Measurements from ENCODE around the gene DNAJC16. TPM values are rescaled to one million over a fixed set of nuclear protein-coding genes. Genes with fewer than 3 reads are reported as not detected.

Gene DNAJC16
- total and polyA plus RNA-seq, 2 of the 13 experiments (the other 11 are each of a cell fraction or from before 2014, with no cell fraction given) = 11.4 to 15.4 TPM

DNA sequence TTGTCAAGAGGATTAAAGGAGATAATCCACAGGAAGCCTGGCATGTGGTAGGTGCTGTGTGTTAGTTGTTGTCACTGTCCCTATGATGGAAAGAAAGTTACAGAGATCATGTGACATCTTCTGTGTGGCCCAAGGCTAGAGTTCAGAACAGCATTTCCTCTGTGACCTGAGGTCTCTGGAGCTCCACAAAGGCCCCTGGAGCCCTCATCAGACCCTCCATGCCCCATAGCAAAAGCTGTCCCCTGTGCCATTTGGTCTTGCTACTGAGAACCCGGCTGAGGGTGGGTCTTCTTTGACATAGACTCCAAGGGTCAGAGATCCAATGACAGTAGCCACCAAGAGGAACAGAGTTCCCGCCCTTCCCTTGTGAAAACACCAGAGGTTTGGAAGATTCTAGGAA is 42.7 kb upstream of the DNAJC16 start:
- no peak for FAIRE-seq
- 49% methylated on average over 2 of the region's 2 CpGs for WGBS (ENCODE audit: low lambda C conversion rate)
- Histone ChIP-seq H3K36me3 (replicated peaks in 1 of 2; ENCODE audit: control insufficient read depth in 1 of 2, insufficient read depth in 2 of 2, low read length in 2 of 2) (no peaks in the 10 kb centered on the region), H3K4me2 (ENCODE audit: low read depth, low read length) (no peak overlapping the region), H3K79me2 (ENCODE audit: insufficient read depth, low read length) (no peaks in the 10 kb centered on the region), H3K9me3 (ENCODE audit: low read length) (no peaks in the 10 kb centered on the region), H3K27me3 (ENCODE audit: control insufficient read depth in 1 of 2, insufficient read depth in 2 of 2, low read length in 2 of 2) (0 out of 5 replicates have a peak, but pooled peaks cover 0 to 1% of the 10 kb centered on the region in 2 experiments), H3K4me3 (replicated peaks in 1 of 3; ENCODE audit: insufficient read depth in 1 of 3, low read depth in 2 of 3, low read length in 3 of 3) (no peak overlapping the region), H3K9ac (ENCODE audit: insufficient read depth, low read depth, low read length) (no peak overlapping the region), H2AFZ (ENCODE audit: low read length) (no peak overlapping the region), H3K27ac (ENCODE audit: extremely low read length, insufficient read depth, low read length) (no peak overlapping the region), H3K4me1 (ENCODE audit: insufficient read depth, low read length) (no peaks in the 10 kb centered on the region), H4K20me1 (ENCODE audit: insufficient read depth, low read length) (no peaks in the 10 kb centered on the region)
- intact Hi-C loops (cut with micrococcal nuclease; ENCODE audit: unreplicated experiment) = no loop called here
- DNase-seq (ENCODE audit: low spot score) = no peak
- ChIA-PET POLR2A (no interaction called here), CTCF (ENCODE audit: low intra/inter-chr PET ratio, low total read pairs) (no interaction called here)
- TF ChIP-seq, protein P1, sequence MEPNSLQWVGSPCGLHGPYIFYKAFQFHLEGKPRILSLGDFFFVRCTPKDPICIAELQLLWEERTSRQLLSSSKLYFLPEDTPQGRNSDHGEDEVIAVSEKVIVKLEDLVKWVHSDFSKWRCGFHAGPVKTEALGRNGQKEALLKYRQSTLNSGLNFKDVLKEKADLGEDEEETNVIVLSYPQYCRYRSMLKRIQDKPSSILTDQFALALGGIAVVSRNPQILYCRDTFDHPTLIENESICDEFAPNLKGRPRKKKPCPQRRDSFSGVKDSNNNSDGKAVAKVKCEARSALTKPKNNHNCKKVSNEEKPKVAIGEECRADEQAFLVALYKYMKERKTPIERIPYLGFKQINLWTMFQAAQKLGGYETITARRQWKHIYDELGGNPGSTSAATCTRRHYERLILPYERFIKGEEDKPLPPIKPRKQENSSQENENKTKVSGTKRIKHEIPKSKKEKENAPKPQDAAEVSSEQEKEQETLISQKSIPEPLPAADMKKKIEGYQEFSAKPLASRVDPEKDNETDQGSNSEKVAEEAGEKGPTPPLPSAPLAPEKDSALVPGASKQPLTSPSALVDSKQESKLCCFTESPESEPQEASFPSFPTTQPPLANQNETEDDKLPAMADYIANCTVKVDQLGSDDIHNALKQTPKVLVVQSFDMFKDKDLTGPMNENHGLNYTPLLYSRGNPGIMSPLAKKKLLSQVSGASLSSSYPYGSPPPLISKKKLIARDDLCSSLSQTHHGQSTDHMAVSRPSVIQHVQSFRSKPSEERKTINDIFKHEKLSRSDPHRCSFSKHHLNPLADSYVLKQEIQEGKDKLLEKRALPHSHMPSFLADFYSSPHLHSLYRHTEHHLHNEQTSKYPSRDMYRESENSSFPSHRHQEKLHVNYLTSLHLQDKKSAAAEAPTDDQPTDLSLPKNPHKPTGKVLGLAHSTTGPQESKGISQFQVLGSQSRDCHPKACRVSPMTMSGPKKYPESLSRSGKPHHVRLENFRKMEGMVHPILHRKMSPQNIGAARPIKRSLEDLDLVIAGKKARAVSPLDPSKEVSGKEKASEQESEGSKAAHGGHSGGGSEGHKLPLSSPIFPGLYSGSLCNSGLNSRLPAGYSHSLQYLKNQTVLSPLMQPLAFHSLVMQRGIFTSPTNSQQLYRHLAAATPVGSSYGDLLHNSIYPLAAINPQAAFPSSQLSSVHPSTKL (CRISPR knock-in tag; IDR thresholded peaks at IDR 0.05) = no peak
- TF ChIP-seq ZNF616 (CRISPR knock-in tag; IDR thresholded peaks at IDR 0.05; ENCODE audit: low read depth) (no peak), MAZ (IDR thresholded peaks at IDR 0.05; ENCODE audit: borderline replicate concordance, low read depth, low read length) (no peak), MAZ (CRISPR knock-in tag; IDR thresholded peaks at IDR 0.05; ENCODE audit: low read depth) (no peak), ZNF253 (CRISPR knock-in tag; IDR thresholded peaks at IDR 0.05; ENCODE audit: borderline replicate concordance) (no peak), CBX5 (CRISPR knock-in tag; IDR thresholded peaks at IDR 0.05; ENCODE audit: borderline replicate concordance) (no peak), MBNL3 (CRISPR knock-in tag; conservative IDR thresholded peaks at IDR 0.05) (no peak), ZNF891 (CRISPR knock-in tag; IDR thresholded peaks at IDR 0.05) (no peak), ZNF605 (CRISPR knock-in tag; IDR thresholded peaks at IDR 0.05) (no peak), MZF1 (CRISPR knock-in tag; IDR thresholded peaks at IDR 0.05; ENCODE audit: borderline replicate concordance) (no peak), ZFP36L2 (CRISPR knock-in tag; IDR thresholded peaks at IDR 0.05) (no peak), RXRB (CRISPR knock-in tag; IDR thresholded peaks at IDR 0.05; ENCODE audit: borderline replicate concordance) (no peak), TEAD3 (CRISPR knock-in tag; optimal IDR thresholded peaks at IDR 0.05; ENCODE audit: borderline replicate concordance) (no peak), TP53 (CRISPR knock-in tag; conservative IDR thresholded peaks at IDR 0.05) (no peak), ZNF468 (CRISPR knock-in tag; IDR thresholded peaks at IDR 0.05) (no peak)
- TF ChIP-seq, protein P2, sequence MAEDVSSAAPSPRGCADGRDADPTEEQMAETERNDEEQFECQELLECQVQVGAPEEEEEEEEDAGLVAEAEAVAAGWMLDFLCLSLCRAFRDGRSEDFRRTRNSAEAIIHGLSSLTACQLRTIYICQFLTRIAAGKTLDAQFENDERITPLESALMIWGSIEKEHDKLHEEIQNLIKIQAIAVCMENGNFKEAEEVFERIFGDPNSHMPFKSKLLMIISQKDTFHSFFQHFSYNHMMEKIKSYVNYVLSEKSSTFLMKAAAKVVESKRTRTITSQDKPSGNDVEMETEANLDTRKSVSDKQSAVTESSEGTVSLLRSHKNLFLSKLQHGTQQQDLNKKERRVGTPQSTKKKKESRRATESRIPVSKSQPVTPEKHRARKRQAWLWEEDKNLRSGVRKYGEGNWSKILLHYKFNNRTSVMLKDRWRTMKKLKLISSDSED (CRISPR knock-in tag; IDR thresholded peaks at IDR 0.05) = no peak
- TF ChIP-seq, protein P3, sequence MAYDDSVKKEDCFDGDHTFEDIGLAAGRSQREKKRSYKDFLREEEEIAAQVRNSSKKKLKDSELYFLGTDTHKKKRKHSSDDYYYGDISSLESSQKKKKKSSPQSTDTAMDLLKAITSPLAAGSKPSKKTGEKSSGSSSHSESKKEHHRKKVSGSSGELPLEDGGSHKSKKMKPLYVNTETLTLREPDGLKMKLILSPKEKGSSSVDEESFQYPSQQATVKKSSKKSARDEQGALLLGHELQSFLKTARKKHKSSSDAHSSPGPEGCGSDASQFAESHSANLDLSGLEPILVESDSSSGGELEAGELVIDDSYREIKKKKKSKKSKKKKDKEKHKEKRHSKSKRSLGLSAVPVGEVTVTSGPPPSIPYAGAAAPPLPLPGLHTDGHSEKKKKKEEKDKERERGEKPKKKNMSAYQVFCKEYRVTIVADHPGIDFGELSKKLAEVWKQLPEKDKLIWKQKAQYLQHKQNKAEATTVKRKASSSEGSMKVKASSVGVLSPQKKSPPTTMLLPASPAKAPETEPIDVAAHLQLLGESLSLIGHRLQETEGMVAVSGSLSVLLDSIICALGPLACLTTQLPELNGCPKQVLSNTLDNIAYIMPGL (CRISPR knock-in tag; IDR thresholded peaks at IDR 0.05; ENCODE audit: borderline replicate concordance in 1 of 2, low read depth in 1 of 2) = no peak
- TF ChIP-seq, protein P4, sequence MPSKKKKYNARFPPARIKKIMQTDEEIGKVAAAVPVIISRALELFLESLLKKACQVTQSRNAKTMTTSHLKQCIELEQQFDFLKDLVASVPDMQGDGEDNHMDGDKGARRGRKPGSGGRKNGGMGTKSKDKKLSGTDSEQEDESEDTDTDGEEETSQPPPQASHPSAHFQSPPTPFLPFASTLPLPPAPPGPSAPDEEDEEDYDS (CRISPR knock-in tag; IDR thresholded peaks at IDR 0.05) = no peak
- TF ChIP-seq, protein P5, sequence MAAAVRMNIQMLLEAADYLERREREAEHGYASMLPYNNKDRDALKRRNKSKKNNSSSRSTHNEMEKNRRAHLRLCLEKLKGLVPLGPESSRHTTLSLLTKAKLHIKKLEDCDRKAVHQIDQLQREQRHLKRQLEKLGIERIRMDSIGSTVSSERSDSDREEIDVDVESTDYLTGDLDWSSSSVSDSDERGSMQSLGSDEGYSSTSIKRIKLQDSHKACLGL (CRISPR knock-in tag; IDR thresholded peaks at IDR 0.05) = no peak
- no TSS peak for BruUV-seq (replicated peaks)
- in situ Hi-C loops (cut with HindIII; ENCODE audit: extremely low pct_ligation_motif_present, low pct_unique_long_range_greater_than_20kb) = no loop called here
- no peak for ATAC-seq

Measured in HepG2 (cell line).